ENCODE data around the gene TMEM131.
"Not testable (repeated sequence)": the region's sequence is repeated elsewhere in the genome, so short reads cannot be mapped to it uniquely, and the experiment has no call there.

The TMEM131 gene

DNA sequence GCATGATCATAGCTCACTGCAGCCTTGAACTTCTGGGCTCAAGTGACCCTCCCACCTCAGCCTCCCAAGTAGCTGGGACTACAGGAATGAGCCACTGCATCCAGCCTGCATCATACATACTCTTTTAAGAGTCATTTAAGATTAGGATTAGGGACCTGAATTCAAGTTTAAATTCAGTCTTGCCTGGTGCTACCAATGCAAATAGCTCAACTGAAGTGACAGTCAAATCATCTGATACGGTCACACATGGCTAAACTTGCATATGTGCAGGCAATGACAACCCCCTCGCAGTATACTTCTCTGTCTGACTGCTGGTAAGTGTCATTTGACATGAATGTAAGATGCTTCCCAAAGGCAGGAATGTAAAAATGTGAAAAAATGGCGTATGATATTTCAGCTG lies 31.8 kb upstream of the TMEM131 start:
- no peak for FAIRE-seq
- TF ChIP-seq, protein P1, sequence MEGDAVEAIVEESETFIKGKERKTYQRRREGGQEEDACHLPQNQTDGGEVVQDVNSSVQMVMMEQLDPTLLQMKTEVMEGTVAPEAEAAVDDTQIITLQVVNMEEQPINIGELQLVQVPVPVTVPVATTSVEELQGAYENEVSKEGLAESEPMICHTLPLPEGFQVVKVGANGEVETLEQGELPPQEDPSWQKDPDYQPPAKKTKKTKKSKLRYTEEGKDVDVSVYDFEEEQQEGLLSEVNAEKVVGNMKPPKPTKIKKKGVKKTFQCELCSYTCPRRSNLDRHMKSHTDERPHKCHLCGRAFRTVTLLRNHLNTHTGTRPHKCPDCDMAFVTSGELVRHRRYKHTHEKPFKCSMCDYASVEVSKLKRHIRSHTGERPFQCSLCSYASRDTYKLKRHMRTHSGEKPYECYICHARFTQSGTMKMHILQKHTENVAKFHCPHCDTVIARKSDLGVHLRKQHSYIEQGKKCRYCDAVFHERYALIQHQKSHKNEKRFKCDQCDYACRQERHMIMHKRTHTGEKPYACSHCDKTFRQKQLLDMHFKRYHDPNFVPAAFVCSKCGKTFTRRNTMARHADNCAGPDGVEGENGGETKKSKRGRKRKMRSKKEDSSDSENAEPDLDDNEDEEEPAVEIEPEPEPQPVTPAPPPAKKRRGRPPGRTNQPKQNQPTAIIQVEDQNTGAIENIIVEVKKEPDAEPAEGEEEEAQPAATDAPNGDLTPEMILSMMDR (IDR thresholded peaks at IDR 0.05; ENCODE audit: insufficient read depth, missing control alignments): no peak
- no peak for DNase-seq (ENCODE audit: insufficient read length, low spot score)

DNA sequence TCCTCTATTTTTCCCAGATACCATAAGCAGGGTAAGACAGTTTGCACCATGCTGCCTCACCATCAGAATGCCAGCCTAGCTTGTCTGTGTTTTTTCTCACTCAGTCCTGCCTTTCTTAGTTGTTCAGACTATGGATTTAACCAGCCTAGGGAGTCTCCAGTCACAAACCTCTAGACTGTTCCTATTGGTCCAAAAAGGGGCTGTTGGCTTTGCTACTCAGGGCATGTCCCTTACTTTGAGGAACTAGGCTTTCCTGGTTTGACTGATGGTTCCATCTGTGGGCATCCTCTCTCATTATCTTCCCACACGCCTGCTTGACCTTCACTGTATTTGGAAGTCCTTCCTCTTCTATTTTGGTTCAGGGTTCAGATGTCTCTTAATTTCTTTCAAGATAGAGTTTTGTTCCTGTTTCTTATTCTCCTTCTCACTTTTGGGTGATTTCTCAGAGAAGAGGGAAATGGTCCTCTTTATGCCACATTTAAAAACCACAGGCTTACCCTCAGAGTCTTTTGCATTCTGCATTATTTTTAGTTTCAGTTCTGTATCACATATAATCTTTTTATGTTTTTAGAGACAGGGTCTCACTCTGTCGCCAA lies 31.3 kb upstream of the TMEM131 start:
- no peak for DNase-seq (ENCODE audit: insufficient read length, low spot score)
- TF ChIP-seq, protein P1 (IDR thresholded peaks at IDR 0.05; ENCODE audit: insufficient read depth, missing control alignments): no peak
- FAIRE-seq: no peak

DNA sequence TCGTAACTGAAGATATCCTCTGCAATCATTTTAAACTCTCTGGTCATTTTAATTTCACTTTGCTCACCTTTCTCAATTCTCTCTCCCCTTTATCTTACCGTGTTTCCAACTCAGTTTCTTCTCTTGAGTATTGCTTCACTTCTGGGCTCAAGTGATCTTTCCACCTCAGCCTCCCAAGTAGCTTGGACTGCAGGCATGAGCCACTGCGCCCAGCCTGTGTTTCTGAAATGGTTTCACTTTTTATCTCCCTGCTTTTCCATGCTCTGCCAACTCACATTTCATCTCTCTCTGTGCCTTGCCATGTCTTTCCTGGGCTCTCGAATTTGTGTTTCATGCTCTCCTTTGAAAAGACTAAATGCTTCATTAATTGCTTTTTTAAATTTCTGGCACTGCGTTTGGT lies 30.5 kb upstream of the TMEM131 start:
- no peak for FAIRE-seq
- DNase-seq (ENCODE audit: insufficient read length, low spot score): no peak

DNA sequence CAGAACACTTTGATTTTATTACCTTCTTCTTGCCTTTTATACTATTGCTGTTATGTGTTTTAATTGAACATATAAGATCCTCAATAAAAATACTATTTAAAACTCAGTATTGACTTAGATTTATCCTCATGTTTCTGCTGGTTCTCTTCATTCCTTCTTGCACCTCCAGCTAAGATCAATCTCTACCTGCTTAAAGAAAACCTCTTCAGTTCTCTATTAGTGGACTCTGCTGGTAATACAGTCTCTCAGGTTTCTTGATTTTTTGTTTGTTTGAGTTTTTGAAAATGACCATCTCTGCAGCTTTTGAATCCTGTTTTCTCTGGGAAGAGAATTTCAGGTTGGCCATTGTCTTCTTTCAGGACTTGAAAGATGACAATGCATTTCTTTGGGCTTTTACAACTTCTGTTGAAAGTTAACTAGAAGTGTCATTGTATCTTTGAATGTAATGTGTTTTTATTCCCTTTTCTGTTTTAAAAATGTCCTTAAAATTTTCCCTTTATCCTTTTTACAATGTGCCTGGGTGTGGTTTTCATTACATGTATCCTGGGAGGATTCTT lies 29.8 kb upstream of the TMEM131 start:
- DNase-seq (ENCODE audit: insufficient read length, low spot score): no peak
- no peak for FAIRE-seq
- TF ChIP-seq, protein P1 (IDR thresholded peaks at IDR 0.05; ENCODE audit: insufficient read depth, missing control alignments): no peak

More for the DNA sequence above, 30.5 kb upstream of the TMEM131 start:
- TF ChIP-seq, protein P1 (IDR thresholded peaks at IDR 0.05; ENCODE audit: insufficient read depth, missing control alignments): no peak

DNA sequence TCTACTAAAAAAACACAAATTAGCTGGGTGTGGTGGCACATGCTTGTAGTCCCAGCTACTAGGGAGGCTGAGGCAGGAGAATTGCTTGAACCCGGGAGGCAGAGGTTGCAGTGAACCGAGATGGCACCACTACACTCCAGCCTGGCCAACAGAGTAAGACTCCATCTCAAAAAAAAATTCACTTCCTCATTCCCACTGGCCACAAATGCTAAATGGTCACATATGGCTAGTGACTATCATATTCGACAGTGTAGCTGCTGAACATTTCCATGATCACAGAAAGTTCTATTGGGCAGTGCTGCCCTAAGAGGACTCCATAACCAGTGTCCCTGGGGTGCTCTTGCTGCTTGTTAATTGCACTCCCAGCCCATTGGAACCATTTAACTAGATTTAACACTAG lies 26.3 kb upstream of the TMEM131 start:
- DNase-seq (ENCODE audit: insufficient read length, low spot score); FAIRE-seq: not testable (repeated sequence)

DNA sequence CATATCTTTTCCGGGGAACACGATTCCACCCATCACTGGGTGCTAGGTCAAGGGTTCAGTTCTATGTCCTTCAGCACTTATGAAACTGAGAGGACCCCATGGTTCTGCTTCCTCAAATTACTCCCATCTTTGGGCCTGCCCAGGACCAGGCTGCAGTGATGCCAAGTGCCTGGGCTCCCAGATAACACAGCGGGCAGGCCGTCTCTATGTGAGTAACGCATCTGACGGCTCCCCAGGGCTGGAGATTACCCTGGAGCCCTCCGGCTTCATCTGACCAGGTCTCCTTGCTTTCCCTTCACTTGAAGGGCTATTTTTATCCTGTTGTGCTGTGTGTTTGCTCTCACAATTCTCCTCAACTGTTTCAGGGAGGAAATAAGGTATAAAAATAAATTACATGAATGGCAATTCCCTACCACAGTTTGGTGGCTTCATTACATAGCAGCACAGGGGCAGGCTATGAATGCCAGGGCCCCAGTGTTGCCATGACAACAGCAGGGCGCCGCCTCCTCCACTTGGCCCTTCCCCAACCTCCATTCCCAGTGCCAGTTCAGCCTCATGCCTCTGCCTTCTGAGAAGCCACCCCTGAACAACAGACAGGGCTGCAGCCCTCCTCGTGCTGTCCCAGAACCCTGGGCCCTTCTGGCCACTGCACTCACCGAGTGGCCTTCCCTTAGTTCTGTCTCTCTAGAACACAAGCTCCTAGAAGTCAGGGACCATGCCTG lies 25.4 kb upstream of the TMEM131 start:
- FAIRE-seq: no peak
- DNase-seq (ENCODE audit: insufficient read length, low spot score): no peak
- TF ChIP-seq, protein P1 (IDR thresholded peaks at IDR 0.05; ENCODE audit: insufficient read depth, missing control alignments): no peak

DNA sequence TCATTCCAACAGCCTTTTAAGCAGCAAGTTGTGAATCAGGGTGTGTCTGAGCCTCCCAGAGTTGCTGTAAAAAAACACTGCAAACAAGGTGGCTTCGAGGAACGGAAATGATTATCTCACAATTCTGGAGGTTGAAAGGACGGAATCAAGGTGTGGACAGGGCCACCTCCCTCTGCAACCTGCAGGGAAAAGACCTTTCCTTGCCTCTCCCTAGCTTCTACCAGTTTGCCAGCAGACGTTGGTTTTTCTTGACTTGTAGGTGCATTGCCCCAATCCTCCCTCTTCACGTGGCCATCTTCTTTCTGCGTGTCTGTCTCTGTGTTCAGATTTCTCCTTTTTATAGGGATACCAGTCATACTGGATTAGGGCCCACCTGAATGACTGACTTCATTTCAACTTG lies 24.8 kb upstream of the TMEM131 start:
- FAIRE-seq: no peak
- TF ChIP-seq, protein P1 (IDR thresholded peaks at IDR 0.05; ENCODE audit: insufficient read depth, missing control alignments): no peak
- no peak for DNase-seq (ENCODE audit: insufficient read length, low spot score)

Data from D721Med (cell line).